Measurements from ENCODE around the gene PSMB1.
"Not testable (repeated sequence)": the region's sequence is repeated elsewhere in the genome, so short reads cannot be mapped to it uniquely, and the experiment has no call there.

Gene PSMB1

DNA sequence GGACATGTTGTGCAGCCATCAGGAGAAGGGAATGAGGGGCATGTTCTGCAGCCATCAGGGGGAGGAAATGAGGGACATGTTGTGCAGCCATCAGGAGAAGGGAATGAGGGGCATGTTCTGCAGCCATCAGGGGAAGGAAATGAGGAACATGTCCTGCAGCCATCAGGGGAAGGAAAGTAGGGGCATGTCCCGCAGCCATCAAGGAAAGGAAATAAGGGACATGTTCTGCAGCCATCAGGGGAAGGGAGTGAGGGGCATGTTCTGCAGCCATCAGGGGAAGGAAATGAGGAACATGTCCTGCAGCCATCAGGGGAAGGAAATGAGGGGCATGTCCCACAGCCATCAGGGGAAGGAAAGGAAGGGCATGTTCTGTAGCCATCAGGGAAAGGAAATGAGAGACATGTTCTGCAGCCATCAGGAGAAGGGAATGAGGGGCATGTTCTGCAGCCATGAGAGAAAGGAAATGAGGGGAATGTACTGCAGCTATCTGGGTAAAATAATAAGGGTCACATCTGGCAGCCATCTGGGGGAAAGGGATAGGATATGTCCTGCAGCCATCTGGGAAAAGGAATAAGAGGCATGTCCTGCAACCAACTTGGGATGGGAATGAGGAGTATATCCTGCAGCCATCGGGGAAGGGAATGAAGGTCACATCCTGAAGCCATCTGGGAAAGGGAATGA, 50.2 kb downstream of the PSMB1 start:
- DNase-seq (ENCODE audit: low spot score), result not testable (repeated sequence)

DNA sequence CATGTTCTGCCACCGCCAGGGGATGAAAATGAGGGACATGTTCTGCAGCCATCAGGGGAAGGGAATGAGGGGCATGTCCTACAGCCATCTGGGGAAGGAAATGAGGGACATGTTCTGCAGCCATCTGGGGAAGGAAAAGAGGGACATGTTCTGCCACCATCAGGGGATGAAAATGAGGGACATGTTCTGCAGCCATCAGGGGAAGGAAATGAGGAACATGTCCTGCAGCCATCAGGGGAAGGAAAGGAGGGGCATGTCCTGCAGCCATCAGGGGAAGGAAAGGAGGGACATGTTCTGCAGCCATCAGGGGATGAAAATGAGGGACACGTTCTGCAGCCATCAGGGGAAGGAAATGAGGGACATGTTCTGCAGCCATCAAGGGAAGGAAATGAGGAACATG, 50.8 kb downstream of the PSMB1 start:
- not testable (repeated sequence) for DNase-seq (ENCODE audit: low spot score)

DNA sequence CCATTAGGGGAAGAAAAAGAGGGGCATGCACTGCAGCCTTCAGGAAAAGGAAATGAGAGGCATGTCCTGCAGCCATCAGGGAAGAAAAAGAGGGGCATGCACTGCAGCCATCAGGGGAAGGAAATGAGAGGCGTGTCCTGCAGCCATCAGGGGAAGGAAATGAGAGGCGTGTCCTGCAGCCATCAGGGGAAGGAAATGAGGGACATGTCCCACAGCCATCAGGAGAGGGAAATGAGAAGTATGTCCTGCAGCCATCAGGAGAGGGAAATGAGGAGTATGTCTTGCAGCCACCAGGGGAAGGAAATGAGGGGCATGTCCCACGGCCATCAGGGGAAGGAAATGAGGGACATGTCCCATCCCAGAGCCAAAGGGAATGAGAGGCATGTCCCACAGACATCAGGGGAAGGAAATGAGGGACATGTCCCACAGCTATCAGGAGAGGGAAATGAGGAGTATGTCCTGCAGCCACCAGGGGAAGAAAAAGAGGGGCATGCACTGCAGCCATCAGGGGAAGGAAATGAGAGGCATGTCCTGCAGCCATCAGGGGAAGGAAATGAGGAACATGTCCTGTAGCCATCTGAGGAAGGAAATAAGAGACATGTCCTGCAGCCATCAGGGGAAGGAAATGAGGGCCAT, 52.0 kb downstream of the PSMB1 start:
- no peak for DNase-seq (ENCODE audit: low spot score)

DNA sequence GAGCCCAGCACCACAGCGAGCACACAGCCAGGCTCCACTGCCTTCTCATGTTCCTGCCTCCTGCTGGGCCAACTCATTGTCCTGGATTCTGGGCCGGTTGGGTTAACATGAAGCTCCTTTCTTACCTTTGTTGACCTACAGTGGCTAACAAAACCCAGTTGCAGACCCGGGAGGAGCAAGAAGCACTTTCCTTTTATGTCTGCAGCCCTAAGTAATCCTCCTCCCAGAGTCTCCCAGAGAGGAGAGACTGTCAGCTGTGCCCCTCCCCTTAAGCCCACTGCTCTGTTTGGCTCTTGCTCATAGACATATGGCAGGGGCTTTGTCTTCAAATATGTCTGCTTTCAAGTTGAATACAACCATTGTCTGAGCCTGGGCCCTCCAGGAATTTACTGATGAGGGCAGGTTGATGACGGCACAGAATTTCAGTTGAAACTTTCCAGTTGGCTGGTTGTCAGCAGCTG, 55.2 kb downstream of the PSMB1 start:
- DNase-seq (ENCODE audit: low spot score), result no peak

DNA sequence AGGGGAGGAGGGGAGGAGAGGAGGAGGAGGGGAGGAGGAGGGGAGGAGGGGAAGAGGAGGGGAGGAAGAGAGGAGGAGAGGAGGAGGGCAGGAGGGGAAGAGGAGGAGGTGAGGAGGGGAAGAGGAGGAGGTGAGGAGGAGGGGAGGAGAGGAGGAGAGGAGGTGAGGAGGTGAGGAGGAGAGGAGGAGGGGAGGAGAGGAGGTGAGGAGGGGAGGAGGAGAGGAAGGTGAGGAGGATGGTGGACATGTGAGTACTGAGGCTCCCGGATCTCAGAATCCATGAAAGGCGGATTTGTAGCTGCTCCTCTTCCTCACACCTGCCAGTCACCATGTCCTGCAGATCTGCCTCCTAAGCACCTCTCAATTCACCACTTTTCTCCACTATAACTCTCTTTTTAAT, 59.8 kb downstream of the PSMB1 start:
- DNase-seq (ENCODE audit: low spot score), result no peak

DNA sequence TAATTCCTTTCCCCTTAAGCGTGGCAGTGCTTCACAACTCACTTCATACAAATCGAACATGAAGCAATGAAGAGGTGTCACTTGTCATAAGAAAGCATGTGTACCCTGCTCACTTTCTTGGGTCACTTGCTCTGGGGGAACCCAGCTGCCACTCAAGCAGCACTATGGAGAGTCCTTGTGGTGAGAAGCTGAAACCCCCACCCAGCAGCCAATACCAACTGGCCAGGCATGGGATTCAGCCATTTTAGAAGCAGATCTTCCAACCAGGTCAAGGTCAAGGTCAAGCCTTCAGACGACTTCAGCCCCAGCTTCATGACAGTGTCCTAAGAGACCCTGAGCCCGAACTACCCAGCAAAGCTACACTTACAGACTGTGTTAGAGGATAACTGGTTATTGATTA, 62.8 kb downstream of the PSMB1 start:
- DNase-seq (ENCODE audit: low spot score), result no peak

DNA sequence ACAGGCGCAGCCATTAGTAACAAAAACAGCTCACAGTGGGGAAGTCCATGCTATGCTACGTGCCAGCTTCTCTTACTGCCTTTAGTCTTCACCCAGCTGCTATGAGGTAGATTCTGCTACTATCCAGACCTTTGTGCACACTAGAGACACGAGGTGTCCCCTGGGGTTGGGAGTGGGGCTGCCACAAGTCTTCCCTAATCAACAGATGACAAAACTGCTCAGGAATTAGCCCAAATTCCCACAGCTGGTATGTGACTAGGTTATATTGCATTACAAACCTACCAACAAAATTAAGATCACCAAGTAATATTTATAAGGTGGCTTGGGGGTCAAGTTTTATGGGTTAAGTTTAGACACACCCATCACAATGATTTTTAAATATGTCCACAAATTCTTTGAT, 63.3 kb downstream of the PSMB1 start:
- DNase-seq (ENCODE audit: low spot score), result no peak

DNA sequence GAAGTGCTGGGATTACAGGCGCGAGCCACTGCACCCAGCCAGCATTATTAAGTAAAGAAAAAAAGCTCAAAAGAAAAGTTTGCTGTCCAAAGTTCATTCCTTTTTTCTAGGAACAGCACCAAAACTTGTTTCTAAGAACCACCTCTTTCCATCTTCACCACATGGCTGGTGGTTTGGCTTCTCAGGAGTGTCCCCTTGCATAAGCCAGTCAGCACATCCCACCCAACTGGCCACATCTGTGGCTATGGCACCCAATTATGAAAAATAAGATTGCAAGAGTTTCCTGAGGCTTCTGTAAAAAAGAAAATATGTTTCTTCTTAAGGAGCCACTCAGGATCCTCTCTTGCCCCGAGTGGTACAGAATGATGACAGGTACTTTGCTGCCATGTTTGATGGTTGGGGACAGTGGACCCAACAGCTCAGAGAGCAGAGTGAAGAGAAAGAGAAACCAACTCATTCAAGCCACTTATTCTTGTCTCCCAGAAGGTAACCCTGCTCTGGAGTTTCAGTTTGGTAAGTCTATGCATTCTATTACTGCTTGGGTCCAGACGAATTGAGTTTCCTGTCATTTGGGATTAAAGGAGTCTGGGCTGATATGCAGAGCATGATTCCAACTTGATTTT, 65.3 kb downstream of the PSMB1 start:
- no peak for DNase-seq (ENCODE audit: low spot score)

DNA sequence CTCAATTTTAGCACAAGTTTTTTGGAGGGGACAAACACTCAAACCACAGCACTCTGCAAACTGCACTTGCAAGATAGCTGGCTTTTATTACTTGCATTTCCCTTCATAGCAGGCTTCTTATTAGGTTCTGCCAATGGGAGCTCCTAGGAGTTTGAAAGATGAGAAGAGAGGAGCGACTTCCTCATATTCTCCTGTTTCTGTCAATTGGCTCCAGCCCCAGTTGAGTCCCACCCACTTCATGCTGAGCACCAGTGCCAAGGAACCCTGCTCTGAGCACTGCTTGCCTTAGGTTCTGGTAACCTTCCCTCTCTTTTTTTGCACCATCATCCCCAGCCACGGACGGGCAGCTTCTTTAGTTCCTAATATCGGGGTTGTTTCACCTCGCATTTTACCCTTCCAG, 67.9 kb downstream of the PSMB1 start:
- no peak for DNase-seq (ENCODE audit: low spot score)

Measured in germinal center (tissue), 1 donor.